LNCAP (cell line): ENCODE results near the gene CRISPLD2.

ENCODE experiments used
- CTCF ChIP-seq: fragments of 450-650 bp; IDR thresholded peaks from 2 replicates; pipeline ENCODE4 v1.5.1; 2017; ENCODE audit warnings: mild to moderate bottlenecking

The CRISPLD2 gene

DNA sequence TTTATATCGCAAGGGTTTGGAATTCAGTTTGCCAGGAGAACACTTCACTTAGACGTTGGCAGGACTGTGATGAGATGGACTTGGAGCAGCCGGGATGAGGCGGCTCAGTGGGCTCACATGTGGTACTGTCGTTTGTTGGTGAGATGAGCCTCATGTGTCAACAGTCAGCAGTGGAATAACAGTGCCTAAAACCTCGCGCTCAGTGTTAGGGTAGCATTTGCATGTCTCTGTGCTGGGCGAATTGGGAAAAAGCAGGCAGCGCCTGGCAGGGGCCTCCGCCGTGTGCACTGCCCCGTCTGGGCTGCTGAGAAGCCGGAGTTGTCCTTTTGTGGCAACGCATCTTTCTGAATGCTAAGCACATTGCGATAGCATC is 49.7 kb downstream of the CRISPLD2 start:
- TF ChIP-seq CTCF, result no peak

GRCh38 chr16:84874004-84874435 is 54.2 kb downstream of the CRISPLD2 start:
- no peak for TF ChIP-seq CTCF

DNA sequence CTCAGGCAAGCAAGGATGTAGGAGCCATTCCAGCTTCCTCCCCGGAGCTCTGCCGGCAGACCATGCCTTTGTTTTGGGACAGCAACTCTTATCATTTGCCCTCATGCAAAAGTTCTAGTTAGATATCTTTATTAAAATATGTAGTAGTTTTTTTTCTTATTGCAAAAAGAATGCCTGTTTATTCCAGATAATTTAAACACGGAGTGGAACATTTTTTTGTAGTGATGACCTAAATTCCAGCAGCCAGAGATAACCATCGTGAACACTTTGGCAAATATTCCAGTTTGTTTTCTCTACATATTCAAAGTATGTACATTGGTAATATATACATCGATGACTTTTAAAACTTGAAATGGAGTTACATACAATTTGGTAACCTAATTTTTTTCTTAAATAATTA is 54.8 kb downstream of the CRISPLD2 start:
- TF ChIP-seq CTCF, result no peak

- no peak for TF ChIP-seq CTCF
Observed at GRCh38 chr16:84874983-84875382, 55.2 kb downstream of the CRISPLD2 start.

DNA sequence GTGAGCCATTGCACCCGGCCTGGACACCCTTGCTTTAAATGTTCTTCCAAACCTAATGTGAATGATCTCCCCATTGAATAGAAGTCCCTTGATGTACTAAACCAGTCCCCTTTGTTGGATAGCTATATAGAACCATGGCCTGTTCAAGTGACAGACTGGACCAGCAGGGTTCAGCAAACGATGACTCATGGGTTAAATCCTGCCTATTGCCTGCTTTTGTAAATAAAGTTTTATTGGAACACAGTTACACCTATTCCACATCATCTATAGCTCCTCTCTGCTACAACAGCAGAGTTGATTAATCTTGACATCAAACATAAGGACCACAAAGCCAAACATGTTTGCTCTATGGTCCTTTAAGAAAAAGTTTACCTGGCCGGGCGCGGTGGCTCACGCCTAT is 56.1 kb downstream of the CRISPLD2 start:
- no peak for TF ChIP-seq CTCF

GRCh38 chr16:84876873-84877606 is 57.3 kb downstream of the CRISPLD2 start:
- no peak for TF ChIP-seq CTCF

- no peak for TF ChIP-seq CTCF
Observed at GRCh38 chr16:84878770-84879169, 59.0 kb downstream of the CRISPLD2 start.
